T-helper 22 cell (primary cell): ENCODE data around the gene MYOC.
"Not testable (repeated sequence)": the region's sequence is repeated elsewhere in the genome, so short reads cannot be mapped to it uniquely, and the experiment has no call there.

ENCODE experiments used
- DNase-seq: peaks from one replicate; pipeline ENCODE4 v3.0.0-alpha.2; 2020; ENCODE audit warnings: low read depth

The MYOC gene

GRCh38 chr1:171606402-171606941 lies 46.0 kb downstream of the MYOC start:
- DNase-seq, result no peak

- not testable (repeated sequence) for DNase-seq
Measured at GRCh38 chr1:171603042-171603441, 49.4 kb downstream of the MYOC start.

GRCh38 chr1:171600862-171601261 lies 51.6 kb downstream of the MYOC start:
- DNase-seq, result no peak

GRCh38 chr1:171600310-171600709 lies 52.2 kb downstream of the MYOC start:
- DNase-seq, result not testable (repeated sequence)

- DNase-seq, result no peak
Measured at GRCh38 chr1:171597203-171597602, 55.3 kb downstream of the MYOC start.

GRCh38 chr1:171596705-171597104 lies 55.8 kb downstream of the MYOC start:
- DNase-seq, result no peak

- no peak for DNase-seq
Measured at GRCh38 chr1:171596119-171596518, 56.4 kb downstream of the MYOC start.

- no peak for DNase-seq
Measured at GRCh38 chr1:171595324-171595723, 57.2 kb downstream of the MYOC start.

GRCh38 chr1:171590022-171590421 lies 62.5 kb downstream of the MYOC start:
- no peak for DNase-seq

- no peak for DNase-seq
Measured at GRCh38 chr1:171588230-171588629, 64.3 kb downstream of the MYOC start.

GRCh38 chr1:171585715-171586114 lies 66.8 kb downstream of the MYOC start:
- no peak for DNase-seq
